HCT116 (cell line): Measurements from ENCODE around the gene NKAP. TPM values are rescaled to one million over a fixed set of nuclear protein-coding genes. Genes with fewer than 3 reads are reported as not detected.

Experiments
- ATAC-seq: fragments of 200-7000 bp; cut with Tn5 transposase; 2 replicates; pipeline ENCODE4 v1.9.1; 2020; ENCODE audit warnings: mild to moderate bottlenecking, moderate library complexity
- BruUV-seq: library from RNA; stranded (reverse); fragments of 400-500 nt; replicated peaks from 2 replicates; lab custom pipeline; 2021; lab: Mats Ljungman, UMichigan
- CTCF ChIA-PET: fragments of 300-600 bp; sonication (Branson Sonifier 250); formaldehyde crosslinking; loops from one replicate; lab custom pipeline; 2021; ENCODE audit warnings: antibody characterized with exemption; lab: Charles Lee
- POLR2A ChIA-PET: fragments of 300-600, 350-600 bp; sonication (Branson Sonifier 250); formaldehyde crosslinking; loops from one replicate; lab custom pipeline; 2021; ENCODE audit warnings: antibody characterized with exemption; lab: Charles Lee
- RAD21 ChIA-PET, 2 experiments: fragments of 300-600 bp; sonication (Branson Sonifier 250); formaldehyde crosslinking; loops; one replicate each; lab custom pipeline; 2023; ENCODE audit warnings: low total read pairs in 2 of 2; ENCODE audit not compliant: uncharacterized antibody in 2 of 2, unreplicated experiment in 2 of 2, low non-redundant PET in 1 of 2; lab: Charles Lee
- DNase-seq: peaks from one replicate; pipeline ENCODE4 v3.0.0-alpha.2; 2010; ENCODE audit warnings: low read depth, low spot score
- H2AFZ ChIP-seq: fragments of 200-600 bp; shearing (Covaris generic), sonication (generic); 2 replicates; pipeline ENCODE4 v1.6.1; 2017; ENCODE audit warnings: low read depth, mixed run types, mixed read lengths, antibody characterized with exemption, low read length; ENCODE audit not compliant: poor library complexity, severe bottlenecking
- H3K27ac ChIP-seq: 2 replicates; pipeline ENCODE4 v1.5.1; 2012; ENCODE audit warnings: low read depth, low read length
- H3K27me3 ChIP-seq: fragments of 200-600 bp; sonication (generic); 2 replicates; pipeline ENCODE4 v1.6.1; 2016; ENCODE audit warnings: mixed run types, low read length, mixed read lengths; ENCODE audit not compliant: insufficient read depth
- H3K36me3 ChIP-seq, 2 experiments: fragments of 200-500 bp in 1 of 2; fragments of 200-600 bp in 1 of 2; sonication (Bioruptor generic) in 1 of 2; sonication (generic) in 1 of 2; 2 replicates each; pipeline versions ENCODE4 v1.5.1 to v1.6.1; 2014 to 2016; ENCODE audit warnings: low read length in 2 of 2, inconsistent platforms in 1 of 2, mixed read lengths in 1 of 2, mixed run types in 1 of 2; ENCODE audit not compliant: insufficient read depth in 2 of 2, control insufficient read depth in 1 of 2
- H3K4me1 ChIP-seq, 2 experiments: fragments of 200-600 bp in 1 of 2; sonication (generic) in 1 of 2; 2 replicates each; pipeline versions ENCODE4 v1.5.1 to v1.6.1; 2012 to 2017; ENCODE audit warnings: low read length in 2 of 2, inconsistent platforms in 1 of 2, mild to moderate bottlenecking in 1 of 2, mixed read lengths in 1 of 2, mixed run types in 1 of 2, moderate library complexity in 1 of 2; ENCODE audit not compliant: insufficient read depth in 2 of 2, control insufficient read depth in 1 of 2
- H3K4me2 ChIP-seq: fragments of 200-600 bp; sonication (generic); 2 replicates; pipeline ENCODE4 v1.6.1; 2017; ENCODE audit warnings: mixed run types, low read length, mixed read lengths
- H3K4me3 ChIP-seq, 2 experiments: fragments of 200-600 bp in 1 of 2; sonication (generic) in 1 of 2; replicated peaks in 1 of 2; 2 replicates each; pipeline ENCODE4 v1.5.1; 2011 to 2016; ENCODE audit warnings: low read length in 2 of 2, control low read depth in 1 of 2, low read depth in 1 of 2, mild to moderate bottlenecking in 1 of 2, mixed read lengths in 1 of 2, mixed run types in 1 of 2
- H3K79me2 ChIP-seq: fragments of 200-600 bp; sonication (generic); 2 replicates; pipeline ENCODE4 v1.6.1; 2017; ENCODE audit warnings: mild to moderate bottlenecking, mixed run types, low read length, moderate library complexity, mixed read lengths; ENCODE audit not compliant: insufficient read depth
- H3K9ac ChIP-seq: fragments of 200-600 bp; sonication (generic); 2 replicates; pipeline ENCODE4 v1.6.1; 2016; ENCODE audit warnings: low read length, mixed read lengths
- H3K9me2 ChIP-seq: fragments of 200-600 bp; sonication (generic), shearing (Covaris generic); 2 replicates; pipeline ENCODE4 v1.6.1; 2017; ENCODE audit warnings: mixed run types, mild to moderate bottlenecking, moderate library complexity; ENCODE audit not compliant: insufficient read depth
- H3K9me3 ChIP-seq, 2 experiments: fragments of 200-500 bp in 1 of 2; fragments of 200-600 bp in 1 of 2; sonication (Bioruptor generic) in 1 of 2; sonication (generic) in 1 of 2; 2 replicates each; pipeline ENCODE4 v1.6.1; 2014 to 2017; ENCODE audit warnings: low read length in 2 of 2, mixed read lengths in 2 of 2, inconsistent platforms in 1 of 2, low read depth in 1 of 2, mild to moderate bottlenecking in 1 of 2, mixed run types in 1 of 2, moderate library complexity in 1 of 2; ENCODE audit not compliant: control insufficient read depth in 1 of 2, insufficient read depth in 1 of 2
- H4K20me1 ChIP-seq: fragments of 200-600 bp; sonication (generic), shearing (Covaris generic); 2 replicates; pipeline ENCODE4 v1.6.1; 2017; ENCODE audit warnings: mixed run types, mild to moderate bottlenecking, moderate library complexity; ENCODE audit not compliant: insufficient read depth
- ATF3 ChIP-seq: IDR thresholded peaks from 2 replicates; pipeline ENCODE4 v1.6.1; 2012
- CBX3 ChIP-seq: IDR thresholded peaks from 2 replicates; pipeline ENCODE4 v1.6.1; 2012; ENCODE audit warnings: low read depth
- CEBPB ChIP-seq: IDR thresholded peaks from 2 replicates; pipeline ENCODE4 v1.6.1; 2012; ENCODE audit warnings: low read depth
- CTCF ChIP-seq, 3 experiments: fragments of 200-600 bp in 1 of 3; sonication (generic) in 1 of 3; IDR thresholded peaks in 2 of 3; conservative IDR thresholded peaks in 1 of 3; 2 replicates each; pipeline ENCODE4 v1.5.1; 2012 to 2017; ENCODE audit warnings: low read depth in 2 of 3, low read length in 2 of 3, antibody characterized with exemption in 1 of 3, borderline replicate concordance in 1 of 3, control low read depth in 1 of 3, mild to moderate bottlenecking in 1 of 3, mixed read lengths in 1 of 3, mixed run types in 1 of 3, moderate library complexity in 1 of 3; ENCODE audit not compliant: insufficient read depth in 1 of 3
- EGR1 ChIP-seq: IDR thresholded peaks from 2 replicates; pipeline ENCODE4 v1.6.1; 2012; ENCODE audit warnings: low read depth
- ELF1 ChIP-seq: IDR thresholded peaks from 2 replicates; pipeline ENCODE4 v1.6.1; 2012; ENCODE audit warnings: low read depth, borderline replicate concordance
- EZH2 ChIP-seq: fragments of 200-600 bp; sonication (generic); IDR thresholded peaks from 2 replicates; pipeline ENCODE4 v1.6.1; 2017; ENCODE audit warnings: antibody characterized with exemption, mixed run types
- EZH2phosphoT487 ChIP-seq: fragments of 200-600 bp; IDR thresholded peaks from 2 replicates; pipeline ENCODE4 v1.6.1; 2018; ENCODE audit warnings: antibody characterized with exemption, borderline replicate concordance
- JUND ChIP-seq: IDR thresholded peaks from 2 replicates; pipeline ENCODE4 v1.6.1; 2012
- POLR2AphosphoS5 ChIP-seq: IDR thresholded peaks from 2 replicates; pipeline ENCODE4 v1.6.1; 2011; ENCODE audit warnings: mild to moderate bottlenecking, low read depth, low read length, moderate library complexity
- RAD21 ChIP-seq: IDR thresholded peaks from 2 replicates; pipeline ENCODE4 v1.6.1; 2012; ENCODE audit warnings: low read depth, mild to moderate bottlenecking
- REST ChIP-seq: IDR thresholded peaks from 2 replicates; pipeline ENCODE4 v1.6.1; 2012; ENCODE audit warnings: low read depth
- SIN3A ChIP-seq: IDR thresholded peaks from 2 replicates; pipeline ENCODE4 v1.6.1; 2012; ENCODE audit warnings: low read depth
- YY1 ChIP-seq: IDR thresholded peaks from 2 replicates; pipeline ENCODE4 v1.6.1; 2011; ENCODE audit warnings: low read length, low read depth, moderate library complexity, mild to moderate bottlenecking; ENCODE audit not compliant: insufficient replicate concordance; ENCODE audit errors: extremely low read depth
- ZBTB33 ChIP-seq: IDR thresholded peaks from 2 replicates; pipeline ENCODE4 v1.6.1; 2011; ENCODE audit warnings: mild to moderate bottlenecking, low read length, moderate library complexity; ENCODE audit not compliant: insufficient replicate concordance; ENCODE audit errors: extremely low read depth
- ZFX ChIP-seq: fragments of 450-650 bp; IDR thresholded peaks from 2 replicates; pipeline ENCODE4 v1.6.1; 2017
- ZNF274 ChIP-seq: fragments of 200-500 bp; sonication (Bioruptor generic); IDR thresholded peaks from 2 replicates; pipeline ENCODE4 v1.6.1; 2014; ENCODE audit warnings: mild to moderate bottlenecking, low read depth, low read length, inconsistent platforms
- intact Hi-C: fragments of 100-400 bp; cut with micrococcal nuclease; formaldehyde crosslinking; loops from 2 replicates; pipeline ENCODE4 v1.10.0; 2022
- total RNA-seq: library from RNA; stranded (reverse); gene quantifications from one replicate; pipeline ENCODE4 v1.2.1, GENCODE V29; 2021; ENCODE audit not compliant: unreplicated experiment

Gene NKAP
- total RNA-seq, 1 experiment from 2014 or later, result 9.3 TPM

- RAD21 ChIA-PET, result no interaction called here
These were observed 41.1 kb upstream of the NKAP start for GRCh38 chrX:119984652-119985051.

More at GRCh38 chrX:119984652-119985051, 41.1 kb upstream of the NKAP start:
- ATAC-seq (no peak), DNase-seq (no peak)
- Histone ChIP-seq H3K4me1 (no peaks in the 10 kb centered on the region), H4K20me1 (no peaks in the 10 kb centered on the region), H3K27me3 (no peaks in the 10 kb centered on the region), H2AFZ (no peak overlapping the region), H3K9me2 (no peaks in the 10 kb centered on the region), H3K79me2 (no peaks in the 10 kb centered on the region), H3K9ac (no peak overlapping the region), H3K36me3 (no peaks in the 10 kb centered on the region), H3K9me3 (no peaks in the 10 kb centered on the region), H3K4me3 (no peak overlapping the region), H3K27ac (no peak overlapping the region), H3K4me2 (no peak overlapping the region)
- CTCF ChIA-PET, result no interaction called here
- BruUV-seq, result no TSS peak
- intact Hi-C loops, result no loop called here
- TF ChIP-seq ZFX (no peak), ZBTB33 (no peak), EZH2 (no peak), POLR2AphosphoS5 (no peak), RAD21 (no peak), JUND (no peak), YY1 (no peak), CBX3 (no peak), SIN3A (no peak), CTCF (IDR thresholded peaks at IDR 0.05 in 2 of 3, conservative IDR thresholded peaks at IDR 0.05 in 1 of 3; ENCODE audit: borderline replicate concordance in 1 of 3, insufficient read depth in 1 of 3, low read depth in 2 of 3, low read length in 2 of 3) (no peak), CEBPB (no peak), ELF1 (no peak), EGR1 (no peak), EZH2phosphoT487 (no peak), ZNF274 (no peak), REST (no peak), ATF3 (no peak)
- POLR2A ChIA-PET, result no interaction called here
